ENCODE data around the gene CRYBB1. TPM values are rescaled to one million over a fixed set of nuclear protein-coding genes. Genes with fewer than 3 reads are reported as not detected.

The CRYBB1 gene
- total RNA-seq, 2 experiments from 2014 or later, result 0.48 TPM; not detected in 1

- Mint-ChIP-seq H3K9me3 (no peaks in the 10 kb centered on the region), H3K27ac (no peak overlapping the region), H3K36me3 (peaks cover 7% of the 10 kb centered on the region), H3K4me3 (no peak overlapping the region), H3K27me3 (no peaks in the 10 kb centered on the region), H3K4me1 (ENCODE audit: low read depth) (peaks cover 55% of the 10 kb centered on the region)
- ChIA-PET POLR2A (interaction anchor here (0.8 kb wide), 1 partner anchor 9 kb away, joined by 3 read pairs; no protein-coding TSS in a partner anchor), CTCF (no interaction called here)
- DNase-seq, result no peak
- intact Hi-C loops (cut with micrococcal nuclease), result no loop called here
Measured at GRCh38 chr22:26581633-26582168, 36.1 kb downstream of the CRYBB1 start.

GRCh38 chr22:26581026-26581425 is 36.8 kb downstream of the CRYBB1 start:
- POLR2A ChIA-PET, result interaction anchor here (0.8 kb wide), 1 partner anchor 10 kb away, joined by 3 read pairs; no protein-coding TSS in a partner anchor
- Mint-ChIP-seq H3K27ac (peak overlapping the region; percentile 44), H3K4me1 (ENCODE audit: low read depth) (peaks cover 53% of the 10 kb centered on the region), H3K36me3 (peaks cover 7% of the 10 kb centered on the region), H3K9me3 (no peaks in the 10 kb centered on the region), H3K27me3 (no peaks in the 10 kb centered on the region), H3K4me3 (no peak overlapping the region)
- no peak for DNase-seq
- CTCF ChIA-PET, result no interaction called here
- intact Hi-C loops (cut with micrococcal nuclease), result no loop called here

GRCh38 chr22:26580240-26580962 is 37.4 kb downstream of the CRYBB1 start:
- Mint-ChIP-seq H3K36me3 (peaks cover 7% of the 10 kb centered on the region), H3K4me1 (ENCODE audit: low read depth) (peaks cover 51% of the 10 kb centered on the region), H3K27ac (peak overlapping the region; percentile 84), H3K27me3 (no peaks in the 10 kb centered on the region), H3K4me3 (peak overlapping the region; percentile 48), H3K9me3 (no peaks in the 10 kb centered on the region)
- ChIA-PET CTCF (interaction anchor here (1.0 kb wide), 1 partner anchor 47 kb away, joined by 3 read pairs; no protein-coding TSS in a partner anchor), POLR2A (no interaction called here)
- intact Hi-C loops (cut with micrococcal nuclease), result no loop called here
- no peak for DNase-seq

GRCh38 chr22:26579331-26579886 is 38.4 kb downstream of the CRYBB1 start:
- no peaks in the 10 kb centered on the region for H3K27me3 Mint-ChIP-seq
- ChIA-PET POLR2A (no interaction called here), CTCF (no interaction called here)
- peaks cover 7% of the 10 kb centered on the region for H3K36me3 Mint-ChIP-seq
- DNase-seq, result peak; percentile 77
- peak overlapping the region; percentile 48 for H3K4me3 Mint-ChIP-seq
- peaks cover 42% of the 10 kb centered on the region for H3K4me1 Mint-ChIP-seq (ENCODE audit: low read depth)
- H3K27ac Mint-ChIP-seq, result peak overlapping the region; percentile 84
- H3K9me3 Mint-ChIP-seq, result no peaks in the 10 kb centered on the region
- intact Hi-C loops (cut with micrococcal nuclease), result no loop called here

GRCh38 chr22:26577081-26577480 is 40.7 kb downstream of the CRYBB1 start:
- CTCF ChIA-PET, result no interaction called here
- H3K4me3 Mint-ChIP-seq, result no peak overlapping the region
- no peaks in the 10 kb centered on the region for H3K9me3 Mint-ChIP-seq
- intact Hi-C loops (cut with micrococcal nuclease), result no loop called here
- DNase-seq, result no peak
- POLR2A ChIA-PET, result no interaction called here
- no peaks in the 10 kb centered on the region for H3K27me3 Mint-ChIP-seq
- peaks cover 41% of the 10 kb centered on the region for H3K4me1 Mint-ChIP-seq (ENCODE audit: low read depth)
- H3K27ac Mint-ChIP-seq, result no peak overlapping the region
- peaks cover 7% of the 10 kb centered on the region for H3K36me3 Mint-ChIP-seq

GRCh38 chr22:26576026-26576680 is 41.7 kb downstream of the CRYBB1 start:
- Mint-ChIP-seq H3K4me1 (ENCODE audit: low read depth) (peaks cover 41% of the 10 kb centered on the region), H3K4me3 (no peak overlapping the region), H3K27ac (no peak overlapping the region), H3K36me3 (peaks cover 5% of the 10 kb centered on the region), H3K27me3 (no peaks in the 10 kb centered on the region), H3K9me3 (no peaks in the 10 kb centered on the region)
- CTCF ChIA-PET, result no interaction called here
- no peak for DNase-seq
- intact Hi-C loops (cut with micrococcal nuclease), result no loop called here
- POLR2A ChIA-PET, result no interaction called here

- H3K4me1 Mint-ChIP-seq (ENCODE audit: low read depth), result peaks cover 25% of the 10 kb centered on the region
- no peak for DNase-seq
- H3K9me3 Mint-ChIP-seq, result no peaks in the 10 kb centered on the region
- ChIA-PET CTCF (no interaction called here), POLR2A (no interaction called here)
- H3K27me3 Mint-ChIP-seq, result no peaks in the 10 kb centered on the region
- H3K27ac Mint-ChIP-seq, result no peak overlapping the region
- H3K36me3 Mint-ChIP-seq, result peaks cover 4% of the 10 kb centered on the region
- intact Hi-C loops (cut with micrococcal nuclease), result no loop called here
- no peak overlapping the region for H3K4me3 Mint-ChIP-seq
Measured at GRCh38 chr22:26574001-26574723, 43.7 kb downstream of the CRYBB1 start.

GRCh38 chr22:26573026-26573662 is 44.7 kb downstream of the CRYBB1 start:
- H3K4me1 Mint-ChIP-seq (ENCODE audit: low read depth), result peaks cover 20% of the 10 kb centered on the region
- ChIA-PET POLR2A (no interaction called here), CTCF (no interaction called here)
- H3K27me3 Mint-ChIP-seq, result no peaks in the 10 kb centered on the region
- no peaks in the 10 kb centered on the region for H3K9me3 Mint-ChIP-seq
- intact Hi-C loops (cut with micrococcal nuclease), result no loop called here
- H3K36me3 Mint-ChIP-seq, result peaks cover 3% of the 10 kb centered on the region
- no peak overlapping the region for H3K27ac Mint-ChIP-seq
- no peak for DNase-seq
- H3K4me3 Mint-ChIP-seq, result no peak overlapping the region

GRCh38 chr22:26570864-26571525 is 46.8 kb downstream of the CRYBB1 start:
- no peak for DNase-seq
- Mint-ChIP-seq H3K4me1 (ENCODE audit: low read depth) (peaks cover 19% of the 10 kb centered on the region), H3K9me3 (no peaks in the 10 kb centered on the region), H3K4me3 (no peak overlapping the region), H3K27ac (no peak overlapping the region), H3K27me3 (no peaks in the 10 kb centered on the region), H3K36me3 (peaks cover 3% of the 10 kb centered on the region)
- ChIA-PET POLR2A (no interaction called here), CTCF (interaction anchor here (0.6 kb wide), 1 partner anchor 72 kb away, joined by 3 read pairs; no protein-coding TSS in a partner anchor)
- intact Hi-C loops (cut with micrococcal nuclease), result no loop called here

GRCh38 chr22:26570115-26570514 is 47.7 kb downstream of the CRYBB1 start:
- CTCF ChIA-PET, result interaction anchor here (0.6 kb wide), 1 partner anchor 73 kb away, joined by 3 read pairs; no protein-coding TSS in a partner anchor
- H3K36me3 Mint-ChIP-seq, result peaks cover 3% of the 10 kb centered on the region
- H3K27me3 Mint-ChIP-seq, result no peaks in the 10 kb centered on the region
- DNase-seq, result no peak
- no peak overlapping the region for H3K4me3 Mint-ChIP-seq
- H3K27ac Mint-ChIP-seq, result no peak overlapping the region
- H3K9me3 Mint-ChIP-seq, result no peaks in the 10 kb centered on the region
- intact Hi-C loops (cut with micrococcal nuclease), result no loop called here
- H3K4me1 Mint-ChIP-seq (ENCODE audit: low read depth), result peaks cover 19% of the 10 kb centered on the region
- POLR2A ChIA-PET, result no interaction called here

- POLR2A ChIA-PET, result no interaction called here
- Mint-ChIP-seq H3K27ac (no peak overlapping the region), H3K9me3 (no peaks in the 10 kb centered on the region), H3K4me3 (no peak overlapping the region), H3K27me3 (no peaks in the 10 kb centered on the region), H3K36me3 (peaks cover 3% of the 10 kb centered on the region), H3K4me1 (ENCODE audit: low read depth) (peaks cover 14% of the 10 kb centered on the region)
- no peak for DNase-seq
- intact Hi-C loops (cut with micrococcal nuclease), result no loop called here
- CTCF ChIA-PET, result no interaction called here
Measured at GRCh38 chr22:26568207-26568706, 49.6 kb downstream of the CRYBB1 start.

Data from activated CD4-positive, alpha-beta memory T cell treated with anti-CD3 and anti-CD28 coated beads for 36 hours (primary cell).